ENCODE results near the gene SELENOO.

The SELENOO gene

DNA sequence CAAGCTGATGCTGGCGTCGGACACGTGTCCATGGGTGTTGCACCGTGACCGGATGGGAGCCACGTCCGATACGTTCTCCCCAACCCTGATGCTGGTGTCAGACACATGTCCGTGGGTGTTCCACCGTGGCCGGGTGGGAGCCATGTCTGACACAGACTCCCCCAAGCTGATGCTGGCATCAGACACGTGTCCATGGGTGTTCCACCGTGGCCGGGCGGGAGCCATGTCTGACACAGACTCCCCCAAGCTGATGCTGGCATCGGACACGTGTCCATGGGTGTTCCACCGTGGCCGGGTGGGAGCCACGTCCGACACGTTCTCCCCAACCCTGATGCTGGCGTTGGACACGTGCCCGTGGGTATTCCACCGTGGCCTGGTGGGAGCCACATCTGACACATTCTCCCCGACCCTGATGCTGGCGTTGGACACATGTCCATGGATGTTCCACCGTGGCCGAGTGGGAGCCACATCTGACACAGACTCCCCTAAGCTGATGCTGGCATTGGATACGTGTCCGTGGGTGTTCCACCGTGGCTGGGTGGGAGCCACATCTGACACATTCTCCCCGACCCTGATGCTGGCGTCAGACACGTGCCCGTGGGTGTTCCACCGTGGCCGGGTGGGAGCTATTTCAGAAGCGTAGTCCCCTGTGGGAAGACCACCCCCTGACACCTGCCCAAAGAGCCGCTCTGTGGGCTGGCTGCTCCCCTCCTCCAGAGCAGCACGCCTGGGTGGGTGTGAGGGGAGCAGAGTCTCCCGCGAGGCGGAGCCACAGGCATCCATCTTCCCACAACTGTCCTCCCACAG is 20.0 kb downstream of the SELENOO start (continued):
- TF ChIP-seq, protein P1, sequence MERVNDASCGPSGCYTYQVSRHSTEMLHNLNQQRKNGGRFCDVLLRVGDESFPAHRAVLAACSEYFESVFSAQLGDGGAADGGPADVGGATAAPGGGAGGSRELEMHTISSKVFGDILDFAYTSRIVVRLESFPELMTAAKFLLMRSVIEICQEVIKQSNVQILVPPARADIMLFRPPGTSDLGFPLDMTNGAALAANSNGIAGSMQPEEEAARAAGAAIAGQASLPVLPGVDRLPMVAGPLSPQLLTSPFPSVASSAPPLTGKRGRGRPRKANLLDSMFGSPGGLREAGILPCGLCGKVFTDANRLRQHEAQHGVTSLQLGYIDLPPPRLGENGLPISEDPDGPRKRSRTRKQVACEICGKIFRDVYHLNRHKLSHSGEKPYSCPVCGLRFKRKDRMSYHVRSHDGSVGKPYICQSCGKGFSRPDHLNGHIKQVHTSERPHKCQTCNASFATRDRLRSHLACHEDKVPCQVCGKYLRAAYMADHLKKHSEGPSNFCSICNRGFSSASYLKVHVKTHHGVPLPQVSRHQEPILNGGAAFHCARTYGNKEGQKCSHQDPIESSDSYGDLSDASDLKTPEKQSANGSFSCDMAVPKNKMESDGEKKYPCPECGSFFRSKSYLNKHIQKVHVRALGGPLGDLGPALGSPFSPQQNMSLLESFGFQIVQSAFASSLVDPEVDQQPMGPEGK (CRISPR knock-in tag; IDR thresholded peaks at IDR 0.05; ENCODE audit: borderline replicate concordance): no peak
- no peak for TF ChIP-seq ZNF70 (CRISPR knock-in tag; IDR thresholded peaks at IDR 0.05)

DNA sequence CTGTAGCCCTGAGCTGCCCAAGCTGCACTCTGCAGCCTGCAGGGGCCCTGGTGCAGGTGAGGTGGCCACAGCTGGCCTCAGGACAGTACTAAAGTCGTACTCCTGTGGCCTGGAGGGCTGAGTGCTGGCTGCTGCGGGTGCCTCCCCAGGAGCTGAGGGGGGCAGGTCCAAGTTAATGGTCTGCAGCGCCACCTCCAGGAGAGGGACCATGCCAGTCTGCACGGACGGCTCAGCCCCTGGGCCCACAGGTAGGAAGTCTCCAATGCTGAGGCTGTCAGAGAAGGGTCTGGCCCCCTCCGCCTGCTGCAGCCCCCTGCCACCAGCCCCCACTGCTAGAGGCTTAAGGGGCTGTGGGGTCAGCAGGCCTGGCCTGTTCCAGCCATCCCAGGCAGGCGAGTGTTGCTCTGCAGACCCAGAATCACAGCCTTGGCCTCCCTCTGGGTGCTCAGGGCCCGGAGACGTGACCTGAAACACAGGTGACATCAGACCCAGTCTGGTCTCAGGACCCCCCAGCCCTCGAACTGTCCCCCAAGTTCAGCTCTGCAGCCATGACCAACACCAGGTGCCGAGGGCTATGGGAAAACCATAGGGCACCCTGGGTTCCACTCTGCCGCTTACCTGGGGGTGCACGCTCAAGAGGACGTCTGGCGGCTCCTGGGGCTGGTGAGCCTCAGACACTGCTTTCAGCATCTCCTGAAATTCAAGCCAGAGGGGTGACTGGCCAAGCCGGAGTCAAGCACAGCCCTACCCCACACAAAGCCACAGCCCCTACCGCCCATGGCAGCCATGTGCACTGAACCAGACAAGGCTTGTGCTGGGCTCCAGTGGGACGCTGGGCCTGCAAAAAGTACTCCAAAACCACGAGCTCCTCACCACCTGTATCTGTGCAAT is 20.8 kb downstream of the SELENOO start:
- no peak for ATAC-seq
- TF ChIP-seq ZNF70 (CRISPR knock-in tag; IDR thresholded peaks at IDR 0.05): no peak
- TF ChIP-seq, protein P2, sequence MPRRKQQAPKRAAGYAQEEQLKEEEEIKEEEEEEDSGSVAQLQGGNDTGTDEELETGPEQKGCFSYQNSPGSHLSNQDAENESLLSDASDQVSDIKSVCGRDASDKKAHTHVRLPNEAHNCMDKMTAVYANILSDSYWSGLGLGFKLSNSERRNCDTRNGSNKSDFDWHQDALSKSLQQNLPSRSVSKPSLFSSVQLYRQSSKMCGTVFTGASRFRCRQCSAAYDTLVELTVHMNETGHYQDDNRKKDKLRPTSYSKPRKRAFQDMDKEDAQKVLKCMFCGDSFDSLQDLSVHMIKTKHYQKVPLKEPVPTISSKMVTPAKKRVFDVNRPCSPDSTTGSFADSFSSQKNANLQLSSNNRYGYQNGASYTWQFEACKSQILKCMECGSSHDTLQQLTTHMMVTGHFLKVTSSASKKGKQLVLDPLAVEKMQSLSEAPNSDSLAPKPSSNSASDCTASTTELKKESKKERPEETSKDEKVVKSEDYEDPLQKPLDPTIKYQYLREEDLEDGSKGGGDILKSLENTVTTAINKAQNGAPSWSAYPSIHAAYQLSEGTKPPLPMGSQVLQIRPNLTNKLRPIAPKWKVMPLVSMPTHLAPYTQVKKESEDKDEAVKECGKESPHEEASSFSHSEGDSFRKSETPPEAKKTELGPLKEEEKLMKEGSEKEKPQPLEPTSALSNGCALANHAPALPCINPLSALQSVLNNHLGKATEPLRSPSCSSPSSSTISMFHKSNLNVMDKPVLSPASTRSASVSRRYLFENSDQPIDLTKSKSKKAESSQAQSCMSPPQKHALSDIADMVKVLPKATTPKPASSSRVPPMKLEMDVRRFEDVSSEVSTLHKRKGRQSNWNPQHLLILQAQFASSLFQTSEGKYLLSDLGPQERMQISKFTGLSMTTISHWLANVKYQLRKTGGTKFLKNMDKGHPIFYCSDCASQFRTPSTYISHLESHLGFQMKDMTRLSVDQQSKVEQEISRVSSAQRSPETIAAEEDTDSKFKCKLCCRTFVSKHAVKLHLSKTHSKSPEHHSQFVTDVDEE (CRISPR knock-in tag; IDR thresholded peaks at IDR 0.05): no peak

DNA sequence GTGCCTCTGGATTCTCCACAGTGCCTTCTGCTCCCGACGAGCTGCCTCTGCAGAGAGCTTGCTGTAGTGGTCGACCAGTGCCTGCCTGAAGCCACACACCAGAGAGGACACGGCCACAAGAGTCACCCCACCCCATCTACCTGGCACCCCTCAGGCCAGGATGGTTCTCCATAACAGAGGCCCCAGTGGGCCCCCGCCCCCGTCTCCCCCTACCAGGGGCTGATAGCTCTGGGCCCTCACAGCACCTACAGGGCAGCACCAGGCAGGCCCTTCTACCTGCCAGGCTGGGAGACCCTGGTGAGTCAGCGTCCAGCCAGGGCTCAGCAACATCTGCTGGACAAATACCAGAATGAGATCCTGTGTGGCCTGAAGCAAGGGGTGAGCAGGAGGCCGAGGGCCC is 21.7 kb downstream of the SELENOO start:
- ATAC-seq: no peak
- TF ChIP-seq, protein P2 (CRISPR knock-in tag; IDR thresholded peaks at IDR 0.05): no peak
- TF ChIP-seq TOX (CRISPR knock-in tag; IDR thresholded peaks at IDR 0.05; ENCODE audit: borderline replicate concordance) (no peak), RARB (CRISPR knock-in tag; IDR thresholded peaks at IDR 0.05) (no peak)

DNA sequence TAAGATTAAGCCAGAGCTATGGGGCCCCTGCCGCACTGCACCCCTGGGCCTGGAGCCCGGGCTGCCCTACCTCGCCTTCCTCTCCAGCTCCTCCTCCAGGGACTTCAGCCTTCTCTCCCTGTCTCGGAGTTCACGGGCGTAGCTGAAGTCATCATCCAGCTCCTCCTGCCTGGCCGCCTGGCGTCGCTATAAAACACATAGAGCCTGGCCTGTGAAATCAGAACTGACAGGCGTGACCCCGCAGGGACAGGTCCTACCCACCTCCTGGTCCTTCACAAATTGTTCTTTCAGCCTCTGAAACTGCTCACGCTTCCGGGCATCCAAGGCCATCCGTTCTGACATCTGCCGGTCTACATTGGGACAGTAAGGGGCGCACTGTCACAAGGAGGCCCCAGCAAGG is 23.3 kb downstream of the SELENOO start:
- ATAC-seq: no peak
- TF ChIP-seq GLIS3 (CRISPR knock-in tag; IDR thresholded peaks at IDR 0.05) (no peak), SNAI2 (CRISPR knock-in tag; IDR thresholded peaks at IDR 0.05) (no peak), TCF4 (CRISPR knock-in tag; IDR thresholded peaks at IDR 0.05; ENCODE audit: borderline replicate concordance) (no peak), ZNF565 (CRISPR knock-in tag; conservative IDR thresholded peaks at IDR 0.05; ENCODE audit: low read depth) (no peak), ZNF70 (CRISPR knock-in tag; IDR thresholded peaks at IDR 0.05) (no peak), ZFP3 (CRISPR knock-in tag; IDR thresholded peaks at IDR 0.05) (no peak), ARNTL (CRISPR knock-in tag; IDR thresholded peaks at IDR 0.05; ENCODE audit: borderline replicate concordance, low read depth) (no peak), TOX (CRISPR knock-in tag; IDR thresholded peaks at IDR 0.05; ENCODE audit: borderline replicate concordance) (no peak), PPARA (CRISPR knock-in tag; IDR thresholded peaks at IDR 0.05; ENCODE audit: borderline replicate concordance) (no peak), ZC3H10 (CRISPR knock-in tag; IDR thresholded peaks at IDR 0.05) (no peak)
- TF ChIP-seq, protein P1 (CRISPR knock-in tag; IDR thresholded peaks at IDR 0.05; ENCODE audit: borderline replicate concordance): no peak
- TF ChIP-seq, protein P3, sequence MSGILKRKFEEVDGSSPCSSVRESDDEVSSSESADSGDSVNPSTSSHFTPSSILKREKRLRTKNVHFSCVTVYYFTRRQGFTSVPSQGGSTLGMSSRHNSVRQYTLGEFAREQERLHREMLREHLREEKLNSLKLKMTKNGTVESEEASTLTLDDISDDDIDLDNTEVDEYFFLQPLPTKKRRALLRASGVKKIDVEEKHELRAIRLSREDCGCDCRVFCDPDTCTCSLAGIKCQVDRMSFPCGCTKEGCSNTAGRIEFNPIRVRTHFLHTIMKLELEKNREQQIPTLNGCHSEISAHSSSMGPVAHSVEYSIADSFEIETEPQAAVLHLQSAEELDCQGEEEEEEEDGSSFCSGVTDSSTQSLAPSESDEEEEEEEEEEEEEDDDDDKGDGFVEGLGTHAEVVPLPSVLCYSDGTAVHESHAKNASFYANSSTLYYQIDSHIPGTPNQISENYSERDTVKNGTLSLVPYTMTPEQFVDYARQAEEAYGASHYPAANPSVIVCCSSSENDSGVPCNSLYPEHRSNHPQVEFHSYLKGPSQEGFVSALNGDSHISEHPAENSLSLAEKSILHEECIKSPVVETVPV (CRISPR knock-in tag; IDR thresholded peaks at IDR 0.05): no peak
